ENCODE measurements around the gene TYSND1.

DNA sequence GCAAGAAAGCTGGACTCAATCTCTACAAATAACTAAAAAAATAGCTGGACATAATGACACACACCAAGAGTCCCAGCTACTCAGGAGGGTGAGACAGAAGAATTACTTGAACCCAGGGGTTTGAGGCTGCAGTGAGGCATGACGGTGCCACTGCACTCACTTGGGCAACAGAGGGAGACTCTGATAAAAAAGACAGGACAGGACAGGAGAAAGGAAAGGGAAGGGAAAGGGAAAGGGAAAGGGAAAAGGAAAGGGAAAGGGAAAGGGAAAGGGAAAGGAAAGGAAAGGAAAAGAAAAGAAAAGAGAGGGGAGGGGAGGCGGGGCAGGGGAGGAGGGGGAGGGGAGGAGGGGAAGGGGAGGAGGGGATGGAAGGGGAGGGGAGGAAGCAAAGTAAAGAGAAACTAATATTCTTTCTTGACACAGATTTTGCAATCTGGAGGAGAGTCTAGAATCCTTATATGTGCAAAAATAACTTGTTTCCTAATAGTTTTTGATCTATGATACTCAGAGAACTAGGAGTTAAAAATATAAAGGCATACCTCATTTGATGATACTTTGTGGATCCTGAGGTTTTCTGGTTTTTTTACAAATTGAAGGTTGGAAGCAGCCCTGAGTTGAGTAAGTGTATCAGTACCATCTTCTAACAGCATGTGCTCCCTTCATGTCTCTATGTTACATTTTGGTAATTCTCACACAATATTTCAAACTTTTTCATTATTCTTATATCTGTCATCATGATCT lies 15.8 kb upstream of the TYSND1 start:
- TF ChIP-seq ZNF274 (IDR thresholded peaks at IDR 0.05; ENCODE audit: low read depth, low read length) (no peak), SUZ12 (IDR thresholded peaks at IDR 0.05; ENCODE audit: extremely low read depth, insufficient read depth, insufficient read length) (no peak), YY1 (IDR thresholded peaks at IDR 0.05; ENCODE audit: insufficient read depth, insufficient read length) (no peak)
